ENCODE results near the gene PDCD1.

Gene PDCD1

GRCh38 chr2:241904011-241904718 lies 45.5 kb upstream of the PDCD1 start:
- DNase-seq (ENCODE audit: low read depth) = no peak
- H3K4me3 ChIP-seq (ENCODE audit: control insufficient read depth, low read depth, low read length) = no peak overlapping the region
- no peak for TF ChIP-seq CTCF (IDR thresholded peaks at IDR 0.05; ENCODE audit: control insufficient read depth, insufficient read depth, low read depth, low read length, missing control alignments)

GRCh38 chr2:241903121-241904010 lies 44.7 kb upstream of the PDCD1 start:
- TF ChIP-seq CTCF (IDR thresholded peaks at IDR 0.05; ENCODE audit: control insufficient read depth, insufficient read depth, low read depth, low read length, missing control alignments) = no peak
- no peak overlapping the region for H3K4me3 ChIP-seq (ENCODE audit: control insufficient read depth, low read depth, low read length)
- no peak for DNase-seq (ENCODE audit: low read depth)

GRCh38 chr2:241902357-241902991 lies 43.8 kb upstream of the PDCD1 start:
- TF ChIP-seq CTCF (IDR thresholded peaks at IDR 0.05; ENCODE audit: control insufficient read depth, insufficient read depth, low read depth, low read length, missing control alignments) = no peak
- no peak overlapping the region for H3K4me3 ChIP-seq (ENCODE audit: control insufficient read depth, low read depth, low read length)
- no peak for DNase-seq (ENCODE audit: low read depth)

GRCh38 chr2:241901500-241902351 lies 43.0 kb upstream of the PDCD1 start:
- no peak overlapping the region for H3K4me3 ChIP-seq (ENCODE audit: control insufficient read depth, low read depth, low read length)
- no peak for TF ChIP-seq CTCF (IDR thresholded peaks at IDR 0.05; ENCODE audit: control insufficient read depth, insufficient read depth, low read depth, low read length, missing control alignments)
- no peak for DNase-seq (ENCODE audit: low read depth)

- H3K4me3 ChIP-seq (ENCODE audit: control insufficient read depth, low read depth, low read length) = no peak overlapping the region
- DNase-seq (ENCODE audit: low read depth) = no peak
- TF ChIP-seq CTCF (IDR thresholded peaks at IDR 0.05; ENCODE audit: control insufficient read depth, insufficient read depth, low read depth, low read length, missing control alignments) = no peak
These were observed 42.3 kb upstream of the PDCD1 start for GRCh38 chr2:241901018-241901380.

All from AG09309 (cell line).